GM12878 (cell line): ENCODE results near the gene GLT6D1. TPM values are rescaled to one million over a fixed set of nuclear protein-coding genes. Genes with fewer than 3 reads are reported as not detected.

Source experiments
- ATAC-seq: fragments of 200-7000 bp; cut with Tn5 transposase; 3 replicates; pipeline ENCODE4 v1.9.1; 2020; ENCODE audit warnings: mild to moderate bottlenecking, moderate library complexity
- BruUV-seq: library from RNA; stranded (reverse); fragments of 400-500 nt; replicated peaks from 2 replicates; lab custom pipeline; 2021; lab: Mats Ljungman, UMichigan
- CTCF ChIA-PET: fragments of 300-600 bp; sonication (Branson Sonifier 250); formaldehyde crosslinking; extraction: SDS; loops from one replicate; lab custom pipeline; 2021; ENCODE audit warnings: inconsistent platforms; lab: Yijun Ruan, JAX
- POLR2A ChIA-PET: fragments of 350-600 bp; formaldehyde crosslinking; extraction: SDS; loops from one replicate; lab custom pipeline; 2021; ENCODE audit warnings: inconsistent platforms; lab: Charles Lee
- RAD21 ChIA-PET: fragments of 300-600 bp; sonication (Branson Sonifier 250); formaldehyde crosslinking; loops from one replicate; lab custom pipeline; 2023; ENCODE audit warnings: antibody characterized with exemption; ENCODE audit not compliant: unreplicated experiment; lab: Charles Lee
- SMC1A ChIA-PET: fragments of 300-600 bp; sonication (Branson Sonifier 250); formaldehyde crosslinking; loops from one replicate; lab custom pipeline; 2023; ENCODE audit not compliant: unreplicated experiment, uncharacterized antibody; lab: Charles Lee
- DNase-seq: peaks from one replicate; pipeline ENCODE4 v3.0.0-alpha.2; 2011; ENCODE audit warnings: low read depth, low spot score
- FAIRE-seq: peaks from 3 replicates; lab custom pipeline; 2011; peaks lifted over from hg19 to GRCh38; lab: Jason Lieb, UNC
- H2AFZ ChIP-seq: 2 replicates; pipeline ENCODE4 v1.6.0; 2011; ENCODE audit warnings: low read depth, low read length, control low read depth; ENCODE audit not compliant: control insufficient read depth
- H3K27ac ChIP-seq: 2 replicates; pipeline ENCODE4 v1.5.1; 2011; ENCODE audit warnings: control low read depth; ENCODE audit not compliant: control insufficient read depth, insufficient read depth
- H3K27me3 ChIP-seq, 2 experiments: replicated peaks in 1 of 2; 2 replicates each; pipeline versions ENCODE4 v1.6.0 to v1.6.1; 2011; ENCODE audit warnings: low read length in 1 of 2; ENCODE audit not compliant: control insufficient read depth in 2 of 2, insufficient read depth in 2 of 2
- H3K36me3 ChIP-seq, 2 experiments: 2 replicates each; pipeline ENCODE4 v1.5.1; 2011; ENCODE audit warnings: low read length in 1 of 2; ENCODE audit not compliant: control insufficient read depth in 2 of 2, insufficient read depth in 2 of 2
- H3K4me1 ChIP-seq: 2 replicates; pipeline ENCODE4 v1.6.1; 2011; ENCODE audit warnings: mild to moderate bottlenecking, low read length, moderate library complexity, mixed read lengths; ENCODE audit not compliant: control insufficient read depth, insufficient read depth
- H3K4me2 ChIP-seq: 2 replicates; pipeline ENCODE4 v1.6.0; 2011; ENCODE audit warnings: control low read depth; ENCODE audit not compliant: control insufficient read depth, insufficient read depth
- H3K4me3 ChIP-seq: fragments of 200-600 bp; sonication (generic); 2 replicates; pipeline ENCODE4 v1.5.1; 2016
- H3K79me2 ChIP-seq: 2 replicates; pipeline ENCODE4 v1.6.0; 2011; ENCODE audit warnings: low read length; ENCODE audit not compliant: control insufficient read depth, insufficient read depth
- H3K9ac ChIP-seq: 2 replicates; pipeline ENCODE4 v1.8.0; 2011; ENCODE audit warnings: low read length, control low read depth, mixed read lengths; ENCODE audit not compliant: control insufficient read depth, insufficient read depth
- H3K9me3 ChIP-seq: replicated peaks from 3 replicates; pipeline ENCODE4 v1.5.1; 2011; ENCODE audit warnings: mild to moderate bottlenecking, low read length; ENCODE audit not compliant: control insufficient read depth, insufficient read depth
- H4K20me1 ChIP-seq: 2 replicates; pipeline ENCODE4 v1.6.0; 2011; ENCODE audit not compliant: control insufficient read depth, insufficient read depth
- CHD2 ChIP-seq: IDR thresholded peaks from 2 replicates; pipeline ENCODE4 v1.6.1; 2011; ENCODE audit warnings: low read depth, low read length, improper control_type of control experiment, borderline replicate concordance
- CREB1 ChIP-seq: IDR thresholded peaks from 2 replicates; pipeline ENCODE4 v1.6.1; 2012; ENCODE audit warnings: low read depth, mild to moderate bottlenecking, inconsistent platforms
- EZH2 ChIP-seq: IDR thresholded peaks from 2 replicates; pipeline ENCODE4 v1.6.1; 2012; ENCODE audit warnings: low read depth, mild to moderate bottlenecking, control low read depth, inconsistent platforms, low read length, borderline replicate concordance; ENCODE audit not compliant: control insufficient read depth
- FOS ChIP-seq: IDR thresholded peaks from 3 replicates; pipeline ENCODE4 v1.6.1; 2011; ENCODE audit warnings: borderline replicate concordance; ENCODE audit not compliant: insufficient read length; ENCODE audit errors: extremely low read depth
- HDAC6 ChIP-seq: fragments of 200-600 bp; sonication (generic); IDR thresholded peaks from one replicate; pipeline ENCODE4 v1.8.0; 2017; ENCODE audit warnings: antibody characterized with exemption; ENCODE audit not compliant: unreplicated experiment
- IKZF1 ChIP-seq: fragments of 450-650 bp; conservative IDR thresholded peaks from 2 replicates; pipeline ENCODE4 v1.6.1; 2017; ENCODE audit warnings: antibody characterized with exemption, mild to moderate bottlenecking
- PAX8 ChIP-seq: fragments of 450-650 bp; IDR thresholded peaks from 2 replicates; pipeline ENCODE4 v1.6.1; 2017; ENCODE audit warnings: mild to moderate bottlenecking, moderate library complexity
- PML ChIP-seq: IDR thresholded peaks from 2 replicates; pipeline ENCODE4 v1.6.1; 2012; ENCODE audit warnings: low read length, inconsistent platforms
- SMAD1 ChIP-seq: fragments of 450-650 bp; IDR thresholded peaks from 2 replicates; pipeline ENCODE4 v1.6.1; 2018; ENCODE audit warnings: mild to moderate bottlenecking, low read depth; ENCODE audit not compliant: partially characterized antibody
- SMAD5 ChIP-seq: IDR thresholded peaks from 2 replicates; pipeline ENCODE4 v1.6.1; 2016; ENCODE audit warnings: antibody characterized with exemption, low read depth
- SREBF1 ChIP-seq: IDR thresholded peaks from 2 replicates; pipeline ENCODE4 v1.6.1; 2012; ENCODE audit warnings: mild to moderate bottlenecking, low read length
- STAT3 ChIP-seq: IDR thresholded peaks from 2 replicates; pipeline ENCODE4 v1.6.1; 2011; ENCODE audit warnings: low read depth, low read length, improper control_type of control experiment
- SUZ12 ChIP-seq: fragments of 200-600 bp; sonication (generic); IDR thresholded peaks from one replicate; pipeline ENCODE4 v1.6.1; 2018; ENCODE audit warnings: antibody characterized with exemption, mild to moderate bottlenecking; ENCODE audit not compliant: unreplicated experiment
- ZNF207 ChIP-seq: fragments of 450-650 bp; IDR thresholded peaks from 2 replicates; pipeline ENCODE4 v1.6.1; 2014; ENCODE audit warnings: antibody characterized with exemption, mild to moderate bottlenecking, borderline replicate concordance
- WGBS: methylation state at CpG from one replicate; pipeline ENCODE4 v1.1.6; 2016; ENCODE audit warnings: low lambda C conversion rate; ENCODE audit not compliant: insufficient replicate concordance, insufficient coverage; ENCODE audit errors: missing lambda C conversion rate; 5-methylcytosine and 5-hydroxymethylcytosine counted together
- in situ Hi-C: fragments of 300-500 bp; cut with MboI; formaldehyde crosslinking; loops from 9 replicates; pipeline ENCODE4 v1.14.3; 2018; ENCODE audit warnings: mixed read lengths
- intact Hi-C: fragments of 100-400 bp; cut with micrococcal nuclease; formaldehyde crosslinking; loops from one replicate; pipeline ENCODE4 v1.14.2; 2022; ENCODE audit not compliant: unreplicated experiment
- polyA plus RNA-seq, 11 experiments: library from polyadenylated mRNA; depleted of rRNA in 4 of 11; unstranded in 6 of 11; stranded (reverse) in 5 of 11; fragments of >200 nt; fragmentation: Nextera tagmentation in 4 of 11; fragmentation: Illumina TruSeq in 1 of 11; extraction: Ambion mirVana in 4 of 11; extraction: Trizol in 1 of 11; gene quantifications; 1 replicate in 1 of 11; 2 replicates in 10 of 11; pipeline versions ENCODE4 v1.2.1 to v1.2.3, GENCODE V29; 2011 to 2016; ENCODE audit warnings: inconsistent platforms in 2 of 11, missing spikeins in 2 of 11, low read depth in 1 of 11
- total RNA-seq, 4 experiments: library from RNA; depleted of rRNA in 3 of 4; stranded (reverse); fragments of >200 nt in 3 of 4; fragmentation: Illumina TruSeq in 1 of 4; extraction: Trizol in 1 of 4; gene quantifications; 2 replicates each; pipeline versions ENCODE4 v1.2.1 to v1.2.3, GENCODE V29; 2013 to 2021
- TF ChIP-seq, protein P1 (sequence below): fragments of 450-650 bp; formaldehyde crosslinking; IDR thresholded peaks from 2 replicates; pipeline ENCODE4 v1.5.0; 2022; ENCODE audit warnings: mild to moderate bottlenecking, missing genetic modification characterization
- TF ChIP-seq, protein P2 (sequence below): IDR thresholded peaks from 2 replicates; pipeline ENCODE4 v1.6.1; 2011; ENCODE audit warnings: borderline replicate concordance, low read depth, mild to moderate bottlenecking, moderate library complexity, mixed read lengths, low read length; ENCODE audit not compliant: insufficient read depth; ENCODE audit errors: extremely low read length

The GLT6D1 gene
- total and polyA plus RNA-seq, 10 of the 15 experiments (the other 5 are each of a cell fraction or from before 2014, with no cell fraction given): not detected

- Histone ChIP-seq H3K36me3 (no peaks in the 10 kb centered on the region), H2AFZ (no peak overlapping the region), H3K9me3 (no peaks in the 10 kb centered on the region), H3K27ac (no peak overlapping the region), H3K4me3 (no peak overlapping the region), H3K27me3 (no peaks in the 10 kb centered on the region), H3K79me2 (no peaks in the 10 kb centered on the region), H4K20me1 (no peaks in the 10 kb centered on the region), H3K4me1 (no peaks in the 10 kb centered on the region), H3K4me2 (no peak overlapping the region), H3K9ac (no peak overlapping the region)
- no peak for TF ChIP-seq PML
- TF ChIP-seq IKZF1: no peak
- no peak for TF ChIP-seq EZH2
- no peak for TF ChIP-seq HDAC6
- TF ChIP-seq PAX8: no peak
- no peak for TF ChIP-seq SMAD5
- no peak for TF ChIP-seq FOS
- no peak for TF ChIP-seq SREBF1
- TF ChIP-seq, protein P1, sequence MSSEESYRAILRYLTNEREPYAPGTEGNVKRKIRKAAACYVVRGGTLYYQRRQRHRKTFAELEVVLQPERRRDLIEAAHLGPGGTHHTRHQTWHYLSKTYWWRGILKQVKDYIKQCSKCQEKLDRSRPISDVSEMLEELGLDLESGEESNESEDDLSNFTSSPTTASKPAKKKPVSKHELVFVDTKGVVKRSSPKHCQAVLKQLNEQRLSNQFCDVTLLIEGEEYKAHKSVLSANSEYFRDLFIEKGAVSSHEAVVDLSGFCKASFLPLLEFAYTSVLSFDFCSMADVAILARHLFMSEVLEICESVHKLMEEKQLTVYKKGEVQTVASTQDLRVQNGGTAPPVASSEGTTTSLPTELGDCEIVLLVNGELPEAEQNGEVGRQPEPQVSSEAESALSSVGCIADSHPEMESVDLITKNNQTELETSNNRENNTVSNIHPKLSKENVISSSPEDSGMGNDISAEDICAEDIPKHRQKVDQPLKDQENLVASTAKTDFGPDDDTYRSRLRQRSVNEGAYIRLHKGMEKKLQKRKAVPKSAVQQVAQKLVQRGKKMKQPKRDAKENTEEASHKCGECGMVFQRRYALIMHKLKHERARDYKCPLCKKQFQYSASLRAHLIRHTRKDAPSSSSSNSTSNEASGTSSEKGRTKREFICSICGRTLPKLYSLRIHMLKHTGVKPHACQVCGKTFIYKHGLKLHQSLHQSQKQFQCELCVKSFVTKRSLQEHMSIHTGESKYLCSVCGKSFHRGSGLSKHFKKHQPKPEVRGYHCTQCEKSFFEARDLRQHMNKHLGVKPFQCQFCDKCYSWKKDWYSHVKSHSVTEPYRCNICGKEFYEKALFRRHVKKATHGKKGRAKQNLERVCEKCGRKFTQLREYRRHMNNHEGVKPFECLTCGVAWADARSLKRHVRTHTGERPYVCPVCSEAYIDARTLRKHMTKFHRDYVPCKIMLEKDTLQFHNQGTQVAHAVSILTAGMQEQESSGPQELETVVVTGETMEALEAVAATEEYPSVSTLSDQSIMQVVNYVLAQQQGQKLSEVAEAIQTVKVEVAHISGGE: no peak
- no peak for TF ChIP-seq SMAD1
- TF ChIP-seq ZNF207: no peak
- TF ChIP-seq CREB1: no peak
- TF ChIP-seq, protein P2, sequence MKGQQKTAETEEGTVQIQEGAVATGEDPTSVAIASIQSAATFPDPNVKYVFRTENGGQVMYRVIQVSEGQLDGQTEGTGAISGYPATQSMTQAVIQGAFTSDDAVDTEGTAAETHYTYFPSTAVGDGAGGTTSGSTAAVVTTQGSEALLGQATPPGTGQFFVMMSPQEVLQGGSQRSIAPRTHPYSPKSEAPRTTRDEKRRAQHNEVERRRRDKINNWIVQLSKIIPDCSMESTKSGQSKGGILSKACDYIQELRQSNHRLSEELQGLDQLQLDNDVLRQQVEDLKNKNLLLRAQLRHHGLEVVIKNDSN: no peak
- no peak for TF ChIP-seq SUZ12
- TF ChIP-seq STAT3: no peak
- no peak for TF ChIP-seq CHD2
- POLR2A ChIA-PET: no interaction called here
- DNase-seq: no peak
- WGBS: 49% methylated on average over 17 of the region's 17 CpGs
- in situ Hi-C loops (no loop called here), intact Hi-C loops (no loop called here)
- CTCF ChIA-PET: no interaction called here
- BruUV-seq: no TSS peak
- no peak for FAIRE-seq
- SMC1A ChIA-PET: no interaction called here
- ATAC-seq: no peak
- RAD21 ChIA-PET: no interaction called here
Measured at GRCh38 chr9:135671591-135672041, 32.3 kb upstream of the GLT6D1 start.
